GM13976 (cell line): ENCODE data around the gene CHST9.

Experiments
- DNase-seq: peaks from one replicate; pipeline ENCODE4 v3.0.0; 2012; ENCODE audit warnings: low spot score
- CTCF ChIP-seq: IDR thresholded peaks from 2 replicates; pipeline ENCODE4 v1.5.1; 2012; ENCODE audit warnings: borderline replicate concordance, mild to moderate bottlenecking; ENCODE audit not compliant: insufficient read depth; ENCODE audit errors: extremely low read depth, missing control alignments, control extremely low read depth
- in situ Hi-C: fragments of 300-500 bp; cut with MboI; formaldehyde crosslinking; loops from one replicate; pipeline ENCODE4 v1.12.0; 2022; ENCODE audit warnings: low sequenced_read_pairs, mixed read lengths, inconsistent platforms; ENCODE audit not compliant: unreplicated experiment

CHST9 gene

GRCh38 chr18:27075828-27076227 is 109.3 kb downstream of the CHST9 start:
- in situ Hi-C loops: no loop called here
- no peak for DNase-seq
- TF ChIP-seq CTCF: no peak

GRCh38 chr18:27073404-27073830 is 111.7 kb downstream of the CHST9 start:
- in situ Hi-C loops: no loop called here
- TF ChIP-seq CTCF: no peak
- DNase-seq: peak; percentile 55

GRCh38 chr18:27064673-27065072 is 120.4 kb downstream of the CHST9 start:
- no peak for DNase-seq
- no peak for TF ChIP-seq CTCF
- in situ Hi-C loops: no loop called here

- no peak for TF ChIP-seq CTCF
- in situ Hi-C loops: no loop called here
These were observed 122.3 kb downstream of the CHST9 start for GRCh38 chr18:27062802-27063201.

GRCh38 chr18:27061488-27062095 is 123.5 kb downstream of the CHST9 start:
- DNase-seq: no peak
- in situ Hi-C loops: no loop called here
- TF ChIP-seq CTCF: no peak

More at GRCh38 chr18:27062802-27063201, 122.3 kb downstream of the CHST9 start:
- DNase-seq: no peak

- in situ Hi-C loops: no loop called here
- no peak for TF ChIP-seq CTCF
- DNase-seq: no peak
These were observed 127.4 kb downstream of the CHST9 start for GRCh38 chr18:27057519-27058234.
